ENCODE results near the gene CHCHD10. TPM values are rescaled to one million over a fixed set of nuclear protein-coding genes. Genes with fewer than 3 reads are reported as not detected.
A peak's percentile ranks its signal among the peaks of the same experiment; 100 is the strongest.

The CHCHD10 gene
- total RNA-seq, 6 experiments from 2014 or later: 133 to 416 (median 252) TPM

GRCh38 chr22:23801886-23802377 is 34.2 kb upstream of the CHCHD10 start:
- 87% methylated on average over 4 of the region's 8 CpGs for WGBS (ENCODE audit: insufficient coverage, low coverage, low lambda C conversion rate, missing lambda C conversion rate)
- Histone ChIP-seq H3K4me1 (peaks cover 0 to 17% (median 0%) of the 10 kb centered on the region in 4 donors), H3K9me3 (no peaks in the 10 kb centered on the region), H3K27ac (no peak overlapping the region), H3K36me3 (peaks cover 0 to 39% (median 20%) of the 10 kb centered on the region in 4 donors), H3K27me3 (no peaks in the 10 kb centered on the region), H3K4me3 (no peak overlapping the region)
- TF ChIP-seq CTCF (IDR thresholded peaks at IDR 0.05) (no peak), POLR2A (IDR thresholded peaks at IDR 0.05) (no peak)
- DNase-seq (peak in 1 of 3 donors; percentile 36), ATAC-seq (no peak)
- intact Hi-C loops (cut with DNase I): no loop called here

GRCh38 chr22:23801238-23801821 is 33.6 kb upstream of the CHCHD10 start:
- ATAC-seq (no peak), DNase-seq (peak in 1 of 3 donors; percentile 22)
- WGBS (ENCODE audit: insufficient coverage, low coverage, low lambda C conversion rate, missing lambda C conversion rate): 83% methylated on average over 9 of the region's 11 CpGs
- TF ChIP-seq CTCF (IDR thresholded peaks at IDR 0.05) (no peak), POLR2A (IDR thresholded peaks at IDR 0.05) (no peak)
- H3K9me3 ChIP-seq: no peaks in the 10 kb centered on the region
- H3K27me3 ChIP-seq: no peaks in the 10 kb centered on the region
- intact Hi-C loops (cut with DNase I): no loop called here
- H3K27ac ChIP-seq: no peak overlapping the region
- peaks cover 0 to 17% (median 0%) of the 10 kb centered on the region in 4 donors for H3K4me1 ChIP-seq
- H3K4me3 ChIP-seq: no peak overlapping the region
- H3K36me3 ChIP-seq: peaks cover 0 to 41% (median 22%) of the 10 kb centered on the region in 4 donors

GRCh38 chr22:23800297-23801237 is 32.8 kb upstream of the CHCHD10 start:
- ATAC-seq: no peak

GRCh38 chr22:23796461-23796860 is 28.7 kb upstream of the CHCHD10 start:
- no peaks in the 10 kb centered on the region for H3K4me1 ChIP-seq
- H3K27ac ChIP-seq: no peak overlapping the region
- ATAC-seq (no peak), DNase-seq (peak in 1 of 3 donors; percentile 6)
- 72% methylated on average over 3 of the region's 5 CpGs for WGBS (ENCODE audit: insufficient coverage, low coverage, low lambda C conversion rate, missing lambda C conversion rate)
- H3K9me3 ChIP-seq: no peaks in the 10 kb centered on the region
- intact Hi-C loops (cut with DNase I): no loop called here
- TF ChIP-seq POLR2A (IDR thresholded peaks at IDR 0.05) (no peak), CTCF (IDR thresholded peaks at IDR 0.05) (no peak)
- no peak overlapping the region for H3K4me3 ChIP-seq
- H3K36me3 ChIP-seq: peaks cover 0 to 56% (median 20%) of the 10 kb centered on the region in 4 donors
- no peaks in the 10 kb centered on the region for H3K27me3 ChIP-seq

More at GRCh38 chr22:23800297-23801237, 32.8 kb upstream of the CHCHD10 start:
- TF ChIP-seq POLR2A (IDR thresholded peaks at IDR 0.05): no peak
- TF ChIP-seq CTCF (IDR thresholded peaks at IDR 0.05): no peak
- peaks cover 0 to 41% (median 21%) of the 10 kb centered on the region in 4 donors for H3K36me3 ChIP-seq
- WGBS (ENCODE audit: insufficient coverage, low coverage, low lambda C conversion rate, missing lambda C conversion rate): 87% methylated on average over 6 of the region's 18 CpGs
- H3K4me3 ChIP-seq: no peak overlapping the region
- peaks cover 0 to 17% (median 0%) of the 10 kb centered on the region in 4 donors for H3K4me1 ChIP-seq
- intact Hi-C loops (cut with DNase I): no loop called here
- H3K9me3 ChIP-seq: no peaks in the 10 kb centered on the region
- DNase-seq: peak in 1 of 3 donors; percentile 38
- no peak overlapping the region for H3K27ac ChIP-seq
- no peaks in the 10 kb centered on the region for H3K27me3 ChIP-seq

Data from right lobe of liver (tissue), 6 donors.